ENCODE measurements around the gene NOTCH4. TPM values are rescaled to one million over a fixed set of nuclear protein-coding genes. Genes with fewer than 3 reads are reported as not detected.
"Not testable (repeated sequence)": the region's sequence is repeated elsewhere in the genome, so short reads cannot be mapped to it uniquely, and the experiment has no call there.

NOTCH4 gene
- total and polyA plus RNA-seq, 2 experiments from 2014 or later = 2.7 to 2.8 TPM

DNA sequence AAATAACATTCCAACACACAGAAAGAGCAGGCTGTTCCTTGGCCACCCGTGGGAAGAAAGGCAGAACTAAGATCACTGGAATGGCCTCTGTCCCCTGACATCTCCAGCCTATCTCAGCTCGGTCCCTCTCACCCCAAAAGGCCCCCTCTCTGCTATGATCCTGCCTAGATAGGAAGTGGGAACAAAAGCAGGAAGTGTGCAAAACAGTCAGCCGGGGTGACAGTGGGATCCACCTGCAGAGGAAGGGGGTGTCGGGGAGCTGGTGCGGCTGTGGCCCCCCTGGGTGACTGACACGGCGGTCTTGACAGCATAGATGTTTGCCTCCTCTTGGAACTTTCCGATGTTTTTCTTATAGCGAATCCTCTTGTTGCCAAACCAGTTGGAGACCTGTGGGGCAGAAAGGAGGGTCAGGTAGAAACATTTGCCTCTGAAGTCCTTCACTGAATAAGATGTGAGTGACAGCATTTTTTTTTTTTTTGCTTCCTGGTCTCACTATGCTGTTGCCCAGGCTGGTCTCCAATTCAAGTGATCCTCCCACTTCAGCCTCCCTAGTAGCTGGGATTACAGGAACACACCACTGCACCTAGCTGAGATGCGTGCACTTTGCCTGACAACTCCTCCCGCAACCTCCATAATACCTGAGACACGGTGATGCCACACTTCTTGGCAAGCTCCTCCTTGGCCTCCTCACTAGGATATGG is 36.7 kb downstream of the NOTCH4 start:
- no peak for ATAC-seq
- Histone ChIP-seq H3F3A (replicated peaks; ENCODE audit: low read depth) (peaks cover 17% of the 10 kb centered on the region), H3K36me3 (ENCODE audit: insufficient read depth) (peaks cover 3% of the 10 kb centered on the region; the same call in 1 of the 2 replicates), H4K20me1 (replicated peaks; ENCODE audit: insufficient read depth) (no peaks in the 10 kb centered on the region), H3K79me2 (replicated peaks; ENCODE audit: insufficient read depth) (peaks cover 12% of the 10 kb centered on the region), H2AFZ (no peak overlapping the region), H3K4me2 (no peak overlapping the region), H3K27ac (ENCODE audit: low read depth) (no peak overlapping the region), H3K27me3 (ENCODE audit: insufficient read depth) (no peaks in the 10 kb centered on the region), H3K4me1 (ENCODE audit: insufficient read depth) (peaks cover 27% of the 10 kb centered on the region), H3K4me3 (no peak overlapping the region), H3K9me2 (ENCODE audit: insufficient read depth) (no peaks in the 10 kb centered on the region)
- Mint-ChIP-seq H3K4me1 (peaks cover 44% of the 10 kb centered on the region), H3K9me3 (no peaks in the 10 kb centered on the region; the same call in 2 of the 3 replicates), H3K27me3 (ENCODE audit: insufficient read depth, low read depth, poor library complexity) (peaks cover 28% of the 10 kb centered on the region), H3K4me3 (peak overlapping the region; percentile 43; the same call in 1 of the 3 replicates), H3K36me3 (ENCODE audit: low read depth) (peaks cover 48% of the 10 kb centered on the region), H3K27ac (0 out of 2 replicates have a peak overlapping the region, but pooled peaks have one; percentile 11)
- no peak for DNase-seq (ENCODE audit: low spot score)
- no peak for TF ChIP-seq NANOG (IDR thresholded peaks at IDR 0.05; ENCODE audit: borderline replicate concordance)
- TF ChIP-seq, protein P1, sequence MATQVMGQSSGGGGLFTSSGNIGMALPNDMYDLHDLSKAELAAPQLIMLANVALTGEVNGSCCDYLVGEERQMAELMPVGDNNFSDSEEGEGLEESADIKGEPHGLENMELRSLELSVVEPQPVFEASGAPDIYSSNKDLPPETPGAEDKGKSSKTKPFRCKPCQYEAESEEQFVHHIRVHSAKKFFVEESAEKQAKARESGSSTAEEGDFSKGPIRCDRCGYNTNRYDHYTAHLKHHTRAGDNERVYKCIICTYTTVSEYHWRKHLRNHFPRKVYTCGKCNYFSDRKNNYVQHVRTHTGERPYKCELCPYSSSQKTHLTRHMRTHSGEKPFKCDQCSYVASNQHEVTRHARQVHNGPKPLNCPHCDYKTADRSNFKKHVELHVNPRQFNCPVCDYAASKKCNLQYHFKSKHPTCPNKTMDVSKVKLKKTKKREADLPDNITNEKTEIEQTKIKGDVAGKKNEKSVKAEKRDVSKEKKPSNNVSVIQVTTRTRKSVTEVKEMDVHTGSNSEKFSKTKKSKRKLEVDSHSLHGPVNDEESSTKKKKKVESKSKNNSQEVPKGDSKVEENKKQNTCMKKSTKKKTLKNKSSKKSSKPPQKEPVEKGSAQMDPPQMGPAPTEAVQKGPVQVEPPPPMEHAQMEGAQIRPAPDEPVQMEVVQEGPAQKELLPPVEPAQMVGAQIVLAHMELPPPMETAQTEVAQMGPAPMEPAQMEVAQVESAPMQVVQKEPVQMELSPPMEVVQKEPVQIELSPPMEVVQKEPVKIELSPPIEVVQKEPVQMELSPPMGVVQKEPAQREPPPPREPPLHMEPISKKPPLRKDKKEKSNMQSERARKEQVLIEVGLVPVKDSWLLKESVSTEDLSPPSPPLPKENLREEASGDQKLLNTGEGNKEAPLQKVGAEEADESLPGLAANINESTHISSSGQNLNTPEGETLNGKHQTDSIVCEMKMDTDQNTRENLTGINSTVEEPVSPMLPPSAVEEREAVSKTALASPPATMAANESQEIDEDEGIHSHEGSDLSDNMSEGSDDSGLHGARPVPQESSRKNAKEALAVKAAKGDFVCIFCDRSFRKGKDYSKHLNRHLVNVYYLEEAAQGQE (IDR thresholded peaks at IDR 0.05; ENCODE audit: unreplicated experiment) = no peak
- no peak for TF ChIP-seq CREB1 (CRISPR knock-in tag; IDR thresholded peaks at IDR 0.05; ENCODE audit: low read depth)
- no peak for TF ChIP-seq STAT1 (IDR thresholded peaks at IDR 0.05; ENCODE audit: unreplicated experiment)
- no peak for TF ChIP-seq POLR2AphosphoS5 (IDR thresholded peaks at IDR 0.05; ENCODE audit: low read depth)
- TF ChIP-seq, protein P2, sequence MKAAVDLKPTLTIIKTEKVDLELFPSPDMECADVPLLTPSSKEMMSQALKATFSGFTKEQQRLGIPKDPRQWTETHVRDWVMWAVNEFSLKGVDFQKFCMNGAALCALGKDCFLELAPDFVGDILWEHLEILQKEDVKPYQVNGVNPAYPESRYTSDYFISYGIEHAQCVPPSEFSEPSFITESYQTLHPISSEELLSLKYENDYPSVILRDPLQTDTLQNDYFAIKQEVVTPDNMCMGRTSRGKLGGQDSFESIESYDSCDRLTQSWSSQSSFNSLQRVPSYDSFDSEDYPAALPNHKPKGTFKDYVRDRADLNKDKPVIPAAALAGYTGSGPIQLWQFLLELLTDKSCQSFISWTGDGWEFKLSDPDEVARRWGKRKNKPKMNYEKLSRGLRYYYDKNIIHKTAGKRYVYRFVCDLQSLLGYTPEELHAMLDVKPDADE (IDR thresholded peaks at IDR 0.05) = no peak

DNA sequence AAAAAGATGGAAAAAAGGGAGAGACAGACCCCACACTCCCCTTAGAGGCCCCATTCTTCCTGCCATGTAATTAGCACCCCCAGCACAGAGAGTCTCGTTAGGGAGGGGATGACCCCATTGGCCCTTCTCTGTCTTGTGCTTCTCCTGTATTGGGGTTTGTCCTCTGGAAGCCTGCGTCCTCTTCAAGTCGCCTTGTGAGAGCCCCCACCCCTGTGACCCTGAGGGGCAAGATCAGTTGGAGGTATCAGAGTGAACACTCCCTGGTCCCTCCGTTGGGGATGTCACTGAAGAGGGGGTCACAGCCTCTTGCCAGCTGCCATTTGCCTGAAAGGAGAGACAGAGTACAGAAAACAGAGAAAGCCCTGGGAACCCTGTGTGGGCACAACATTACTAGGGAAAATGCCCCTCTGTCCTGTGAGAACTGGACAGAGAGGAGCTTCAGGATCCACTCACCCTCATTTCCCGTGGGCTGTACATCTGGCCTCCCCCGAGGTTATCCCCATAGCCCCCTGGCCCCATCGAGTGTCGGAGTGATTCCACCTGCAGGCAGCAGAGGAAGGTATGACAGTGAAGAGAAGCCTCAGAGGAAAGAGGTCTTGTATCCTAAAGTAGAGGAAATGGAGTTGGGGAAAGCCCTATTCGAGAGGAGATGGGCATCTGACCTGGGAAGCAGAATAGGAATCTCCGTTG is 37.6 kb downstream of the NOTCH4 start:
- not testable (repeated sequence) for H3K36me3 ChIP-seq (ENCODE audit: insufficient read depth); H2AFZ ChIP-seq; H3K9me3 Mint-ChIP-seq; H3K4me3 ChIP-seq; DNase-seq (ENCODE audit: low spot score); H3K4me3 Mint-ChIP-seq; H3K9me2 ChIP-seq (ENCODE audit: insufficient read depth); ATAC-seq; H3K4me2 ChIP-seq; H4K20me1 ChIP-seq (replicated peaks; ENCODE audit: insufficient read depth); H3K27me3 ChIP-seq (ENCODE audit: insufficient read depth)
- Mint-ChIP-seq H3K27ac (peak overlapping the region; percentile 87), H3K4me1 (peaks cover 41% of the 10 kb centered on the region), H3K27me3 (ENCODE audit: insufficient read depth, low read depth, poor library complexity) (peaks cover 27% of the 10 kb centered on the region), H3K36me3 (ENCODE audit: low read depth) (peaks cover 57% of the 10 kb centered on the region)
- Histone ChIP-seq H3K4me1 (ENCODE audit: insufficient read depth) (peaks cover 20% of the 10 kb centered on the region), H3F3A (replicated peaks; ENCODE audit: low read depth) (peaks cover 17% of the 10 kb centered on the region), H3K27ac (ENCODE audit: low read depth) (peak overlapping the region; percentile 39; the same call in 1 of the 2 replicates), H3K79me2 (replicated peaks; ENCODE audit: insufficient read depth) (peaks cover 12% of the 10 kb centered on the region)

DNA sequence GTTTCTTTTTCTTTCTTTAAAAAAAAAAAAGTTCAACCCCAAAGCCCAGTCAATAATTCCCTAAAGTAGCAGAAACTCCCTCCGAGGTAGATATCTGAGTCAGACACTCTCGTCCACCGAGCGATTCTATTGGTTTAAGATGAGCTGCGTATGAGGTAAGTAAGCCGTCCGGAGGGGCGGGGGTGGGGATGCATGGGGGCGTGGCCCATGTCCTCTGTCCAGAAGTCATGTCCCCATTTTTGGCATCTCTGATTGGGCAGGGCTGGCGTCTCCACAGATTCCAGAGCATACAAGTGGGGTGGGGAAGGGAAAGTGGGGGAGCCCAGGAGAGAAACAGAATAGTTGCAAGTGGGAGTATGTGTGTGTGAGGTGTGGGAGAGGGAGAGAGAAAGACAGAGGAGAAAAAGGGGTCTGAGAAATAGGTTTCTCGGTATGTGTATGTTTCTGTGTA is 38.2 kb downstream of the NOTCH4 start:
- Mint-ChIP-seq H3K4me1 (peaks cover 37% of the 10 kb centered on the region), H3K27ac (peak overlapping the region; percentile 87), H3K36me3 (ENCODE audit: low read depth) (peaks cover 63% of the 10 kb centered on the region), H3K27me3 (ENCODE audit: insufficient read depth, low read depth, poor library complexity) (peaks cover 27% of the 10 kb centered on the region), H3K4me3 (peak overlapping the region; percentile 53)
- Histone ChIP-seq H3K4me1 (ENCODE audit: insufficient read depth) (peaks cover 14% of the 10 kb centered on the region), H3K4me2 (peak overlapping the region; percentile 49; the same call in 1 of the 2 replicates), H3F3A (replicated peaks; ENCODE audit: low read depth) (peaks cover 13% of the 10 kb centered on the region), H3K79me2 (replicated peaks; ENCODE audit: insufficient read depth) (peaks cover 12% of the 10 kb centered on the region), H3K27ac (ENCODE audit: low read depth) (peak overlapping the region; percentile 39; the same call in 1 of the 2 replicates)
- H3K9me2 ChIP-seq (ENCODE audit: insufficient read depth); H3K36me3 ChIP-seq (ENCODE audit: insufficient read depth); H3K27me3 ChIP-seq (ENCODE audit: insufficient read depth); H3K4me3 ChIP-seq; H4K20me1 ChIP-seq (replicated peaks; ENCODE audit: insufficient read depth); H3K9me3 Mint-ChIP-seq; H2AFZ ChIP-seq: not testable (repeated sequence)
- peak; percentile 46 for ATAC-seq
- peak; percentile 89 for DNase-seq (ENCODE audit: low spot score)

Measured in GM23338 (cell line).